Prostate gland (tissue), 2 donors: ENCODE measurements around the gene ITGB2.

ENCODE experiments used
- POLR2AphosphoS5 ChIP-seq: sonication (generic); formaldehyde crosslinking; IDR thresholded peaks from one replicate; pipeline ENCODE4 v1.6.1; 2017; ENCODE audit warnings: antibody characterized with exemption
- TF ChIP-seq, protein P1 (sequence below), 4 experiments: fragments of 200-600 bp in 2 of 4; fragments of 450-650 bp in 2 of 4; sonication (generic) in 2 of 4; IDR thresholded peaks; 1 replicate in 3 of 4; 2 replicates in 1 of 4; pipeline ENCODE4 v1.5.1; 2016 to 2019; ENCODE audit warnings: antibody characterized with exemption in 4 of 4, mild to moderate bottlenecking in 2 of 4, moderate library complexity in 2 of 4

DNA sequence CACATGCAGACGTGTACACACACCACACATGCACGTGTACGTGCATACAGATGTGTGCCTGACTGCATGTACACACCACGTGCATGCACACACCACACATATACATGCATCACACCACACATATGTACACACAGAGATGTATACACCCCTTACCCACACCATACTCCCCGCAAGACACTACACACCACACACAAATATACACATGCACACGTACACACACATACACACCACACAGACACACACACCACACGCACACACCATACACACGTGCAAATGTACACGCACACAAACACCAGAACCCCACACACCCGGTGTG, 9.7 kb downstream of the ITGB2 start:
- TF ChIP-seq, protein P1, sequence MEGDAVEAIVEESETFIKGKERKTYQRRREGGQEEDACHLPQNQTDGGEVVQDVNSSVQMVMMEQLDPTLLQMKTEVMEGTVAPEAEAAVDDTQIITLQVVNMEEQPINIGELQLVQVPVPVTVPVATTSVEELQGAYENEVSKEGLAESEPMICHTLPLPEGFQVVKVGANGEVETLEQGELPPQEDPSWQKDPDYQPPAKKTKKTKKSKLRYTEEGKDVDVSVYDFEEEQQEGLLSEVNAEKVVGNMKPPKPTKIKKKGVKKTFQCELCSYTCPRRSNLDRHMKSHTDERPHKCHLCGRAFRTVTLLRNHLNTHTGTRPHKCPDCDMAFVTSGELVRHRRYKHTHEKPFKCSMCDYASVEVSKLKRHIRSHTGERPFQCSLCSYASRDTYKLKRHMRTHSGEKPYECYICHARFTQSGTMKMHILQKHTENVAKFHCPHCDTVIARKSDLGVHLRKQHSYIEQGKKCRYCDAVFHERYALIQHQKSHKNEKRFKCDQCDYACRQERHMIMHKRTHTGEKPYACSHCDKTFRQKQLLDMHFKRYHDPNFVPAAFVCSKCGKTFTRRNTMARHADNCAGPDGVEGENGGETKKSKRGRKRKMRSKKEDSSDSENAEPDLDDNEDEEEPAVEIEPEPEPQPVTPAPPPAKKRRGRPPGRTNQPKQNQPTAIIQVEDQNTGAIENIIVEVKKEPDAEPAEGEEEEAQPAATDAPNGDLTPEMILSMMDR (IDR thresholded peaks at IDR 0.05) = no peak
- TF ChIP-seq POLR2AphosphoS5 = no peak
